NCI-H510A treated with DMSO at 0.1 percent for 48 hours (cell line): ENCODE measurements around the gene BRMS1.

Experiments used
- DNase-seq: peaks from one replicate; lab custom pipeline; 2025; lab: John Stamatoyannopoulos, UW

The BRMS1 gene

GRCh38 chr11:66336234-66337102, 8.4 kb downstream of the BRMS1 start, which contains the start of gene RIN1:
Gene RIN1 (minus strand): TSS chr11:66336434. CDS start chr11:66336402, 32 bp downstream.
- DNase-seq: no peak

GRCh38 chr11:66335531-66336233, 9.2 kb downstream of the BRMS1 start:
- no peak for DNase-seq

- no peak for DNase-seq
These were observed 10.1 kb downstream of the BRMS1 start for GRCh38 chr11:66334605-66335442.

- no peak for DNase-seq
These were observed 10.9 kb downstream of the BRMS1 start for GRCh38 chr11:66333896-66334604.

- no peak for DNase-seq
These were observed 11.6 kb downstream of the BRMS1 start for GRCh38 chr11:66333220-66333877.

GRCh38 chr11:66332371-66333219, 12.3 kb downstream of the BRMS1 start:
- no peak for DNase-seq

GRCh38 chr11:66331542-66332370, 13.1 kb downstream of the BRMS1 start:
- no peak for DNase-seq

- no peak for DNase-seq
These were observed 14.0 kb downstream of the BRMS1 start for GRCh38 chr11:66330931-66331330.

- DNase-seq: no peak
These were observed 15.7 kb downstream of the BRMS1 start for GRCh38 chr11:66329165-66329673.

- DNase-seq: peak; percentile 79
These were observed 16.4 kb downstream of the BRMS1 start for GRCh38 chr11:66328302-66329144.

GRCh38 chr11:66328031-66328301, 16.9 kb downstream of the BRMS1 start:
- DNase-seq: no peak

- no peak for DNase-seq
These were observed 17.5 kb downstream of the BRMS1 start for GRCh38 chr11:66327171-66328030.

- no peak for DNase-seq
These were observed 18.4 kb downstream of the BRMS1 start for GRCh38 chr11:66326261-66327111.

- no peak for DNase-seq
These were observed 19.6 kb downstream of the BRMS1 start for GRCh38 chr11:66325263-66325671.

GRCh38 chr11:66324664-66325063, 20.2 kb downstream of the BRMS1 start:
- DNase-seq: no peak

- no peak for DNase-seq
These were observed 21.2 kb downstream of the BRMS1 start for GRCh38 chr11:66323684-66324083.
